Tibial nerve (tissue), 4 donors: ENCODE measurements around the gene CPAMD8.
"Not testable (repeated sequence)": the region's sequence is repeated elsewhere in the genome, so short reads cannot be mapped to it uniquely, and the experiment has no call there.

ENCODE experiments used
- EP300 ChIP-seq, 2 donors: sonication (generic); formaldehyde crosslinking; IDR thresholded peaks; one replicate each; pipeline ENCODE4 v1.6.1; 2017; ENCODE audit warnings: antibody characterized with exemption in 2 of 2, mild to moderate bottlenecking in 1 of 2
- POLR2A ChIP-seq, 2 donors: fragments of 450-650 bp; IDR thresholded peaks; one replicate each; pipeline ENCODE4 v1.6.1; 2017; ENCODE audit warnings: antibody characterized with exemption in 2 of 2, mild to moderate bottlenecking in 2 of 2, moderate library complexity in 2 of 2
- TF ChIP-seq, protein P1 (sequence below), 5 experiments: fragments of 200-600 bp in 3 of 5; fragments of 450-650 bp in 2 of 5; sonication (generic) in 3 of 5; IDR thresholded peaks; one replicate each; pipeline ENCODE4 v1.5.1; 2016 to 2019; ENCODE audit warnings: antibody characterized with exemption in 5 of 5, mild to moderate bottlenecking in 3 of 5, moderate library complexity in 2 of 5

DNA sequence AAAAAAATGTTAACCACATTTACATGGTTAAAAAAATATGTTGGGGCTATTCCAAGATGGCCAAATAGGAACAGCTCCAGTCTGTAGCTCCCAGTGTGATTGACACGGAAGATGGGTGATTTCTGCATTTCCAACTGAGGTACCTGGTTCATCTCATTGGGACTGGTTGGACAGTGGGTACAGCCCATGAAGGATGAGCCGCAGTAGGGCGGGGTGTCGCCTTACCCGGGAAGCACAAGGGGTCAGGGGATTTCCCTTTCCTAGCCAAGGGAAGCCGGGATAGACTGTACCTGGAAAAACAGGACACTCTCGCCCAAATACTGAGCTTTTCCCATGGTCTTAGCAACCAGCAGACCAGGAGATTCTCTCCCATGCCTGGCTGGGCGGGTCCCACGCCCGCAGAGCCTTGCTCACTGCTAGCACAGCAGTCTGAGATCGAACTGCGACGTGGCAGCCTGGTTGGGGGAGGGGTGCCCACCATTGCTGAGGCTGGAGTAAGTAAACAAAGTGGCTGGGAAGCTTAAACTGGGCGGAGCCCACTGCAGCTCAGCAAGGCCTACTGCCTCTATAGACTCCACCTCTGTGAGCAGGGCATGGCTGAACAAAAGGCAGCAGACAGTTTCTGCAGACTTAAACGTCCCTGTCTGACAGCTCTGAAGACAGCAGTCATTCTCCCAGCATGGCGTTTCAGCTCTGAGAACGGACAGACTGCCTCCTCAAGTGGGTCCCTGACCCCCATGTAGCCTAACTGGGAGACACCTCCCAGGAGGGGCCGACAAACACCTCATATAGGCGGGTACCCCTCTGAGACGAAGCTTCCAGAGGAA is 65.4 kb downstream of the CPAMD8 start:
- TF ChIP-seq, protein P1, sequence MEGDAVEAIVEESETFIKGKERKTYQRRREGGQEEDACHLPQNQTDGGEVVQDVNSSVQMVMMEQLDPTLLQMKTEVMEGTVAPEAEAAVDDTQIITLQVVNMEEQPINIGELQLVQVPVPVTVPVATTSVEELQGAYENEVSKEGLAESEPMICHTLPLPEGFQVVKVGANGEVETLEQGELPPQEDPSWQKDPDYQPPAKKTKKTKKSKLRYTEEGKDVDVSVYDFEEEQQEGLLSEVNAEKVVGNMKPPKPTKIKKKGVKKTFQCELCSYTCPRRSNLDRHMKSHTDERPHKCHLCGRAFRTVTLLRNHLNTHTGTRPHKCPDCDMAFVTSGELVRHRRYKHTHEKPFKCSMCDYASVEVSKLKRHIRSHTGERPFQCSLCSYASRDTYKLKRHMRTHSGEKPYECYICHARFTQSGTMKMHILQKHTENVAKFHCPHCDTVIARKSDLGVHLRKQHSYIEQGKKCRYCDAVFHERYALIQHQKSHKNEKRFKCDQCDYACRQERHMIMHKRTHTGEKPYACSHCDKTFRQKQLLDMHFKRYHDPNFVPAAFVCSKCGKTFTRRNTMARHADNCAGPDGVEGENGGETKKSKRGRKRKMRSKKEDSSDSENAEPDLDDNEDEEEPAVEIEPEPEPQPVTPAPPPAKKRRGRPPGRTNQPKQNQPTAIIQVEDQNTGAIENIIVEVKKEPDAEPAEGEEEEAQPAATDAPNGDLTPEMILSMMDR (IDR thresholded peaks at IDR 0.05), result not testable (repeated sequence)
- not testable (repeated sequence) for TF ChIP-seq POLR2A, EP300 (IDR thresholded peaks at IDR 0.05)
